ENCODE results near the gene CMTM7.

CMTM7 gene

GRCh38 chr3:32376115-32376514, 15.5 kb upstream of the CMTM7 start:
- TF ChIP-seq POLR2A (IDR thresholded peaks at IDR 0.05; ENCODE audit: extremely low read depth, insufficient read length) (no peak), MYC (IDR thresholded peaks at IDR 0.05; ENCODE audit: low read depth, low read length) (no peak), CTCF (IDR thresholded peaks at IDR 0.05; ENCODE audit: low read depth, low read length) (no peak), MAX (IDR thresholded peaks at IDR 0.05; ENCODE audit: low read depth, low read length) (no peak)
- H3K4me3 ChIP-seq (ENCODE audit: low read depth, low read length), result no peak overlapping the region
- no peak for DNase-seq (ENCODE audit: low read depth)

- TF ChIP-seq POLR2A (IDR thresholded peaks at IDR 0.05; ENCODE audit: extremely low read depth, insufficient read length) (no peak), MYC (IDR thresholded peaks at IDR 0.05; ENCODE audit: low read depth, low read length) (no peak), CTCF (IDR thresholded peaks at IDR 0.05; ENCODE audit: low read depth, low read length) (no peak), MAX (IDR thresholded peaks at IDR 0.05; ENCODE audit: low read depth, low read length) (no peak)
- H3K4me3 ChIP-seq (ENCODE audit: low read depth, low read length), result no peak overlapping the region
- no peak for DNase-seq (ENCODE audit: low read depth)
Observed at GRCh38 chr3:32379831-32380500, 11.7 kb upstream of the CMTM7 start.

- TF ChIP-seq POLR2A (IDR thresholded peaks at IDR 0.05; ENCODE audit: extremely low read depth, insufficient read length), result no peak
- TF ChIP-seq CTCF (IDR thresholded peaks at IDR 0.05; ENCODE audit: low read depth, low read length), result no peak
- no peak for TF ChIP-seq MAX (IDR thresholded peaks at IDR 0.05; ENCODE audit: low read depth, low read length)
- no peak for TF ChIP-seq MYC (IDR thresholded peaks at IDR 0.05; ENCODE audit: low read depth, low read length)
- DNase-seq (ENCODE audit: low read depth), result no peak
- H3K4me3 ChIP-seq (ENCODE audit: low read depth, low read length), result no peak overlapping the region
Observed at GRCh38 chr3:32381922-32382321, 9.7 kb upstream of the CMTM7 start.

- no peak for DNase-seq (ENCODE audit: low read depth)
- no peak overlapping the region for H3K4me3 ChIP-seq (ENCODE audit: low read depth, low read length)
- TF ChIP-seq MYC (IDR thresholded peaks at IDR 0.05; ENCODE audit: low read depth, low read length) (no peak), MAX (IDR thresholded peaks at IDR 0.05; ENCODE audit: low read depth, low read length) (no peak), POLR2A (IDR thresholded peaks at IDR 0.05; ENCODE audit: extremely low read depth, insufficient read length) (no peak), CTCF (IDR thresholded peaks at IDR 0.05; ENCODE audit: low read depth, low read length) (no peak)
Observed at GRCh38 chr3:32383136-32383711, 8.4 kb upstream of the CMTM7 start.

DNA sequence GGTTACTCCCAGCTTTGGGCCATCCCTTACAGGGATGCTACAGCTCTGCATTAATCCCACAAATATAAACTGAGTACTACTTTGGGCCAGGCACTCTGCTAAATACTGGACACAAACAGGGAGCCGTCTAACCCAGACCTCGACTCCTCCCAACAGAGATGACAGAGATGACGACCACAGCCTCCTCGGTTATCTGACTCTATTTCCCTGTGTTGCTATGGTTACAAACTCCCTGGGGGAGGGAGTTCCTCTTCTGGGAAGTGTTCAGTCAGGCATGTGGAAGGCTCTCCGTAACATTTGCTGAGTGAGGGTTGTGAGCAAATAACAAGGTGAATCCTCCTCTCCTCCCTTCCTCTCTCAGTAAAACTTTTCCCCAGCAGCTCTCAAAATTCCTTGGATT, 6.7 kb upstream of the CMTM7 start:
- no peak overlapping the region for H3K4me3 ChIP-seq (ENCODE audit: low read depth, low read length)
- DNase-seq (ENCODE audit: low read depth), result peak; percentile 54
- TF ChIP-seq POLR2A (IDR thresholded peaks at IDR 0.05; ENCODE audit: extremely low read depth, insufficient read length) (no peak), MAX (IDR thresholded peaks at IDR 0.05; ENCODE audit: low read depth, low read length) (no peak), MYC (IDR thresholded peaks at IDR 0.05; ENCODE audit: low read depth, low read length) (no peak), CTCF (IDR thresholded peaks at IDR 0.05; ENCODE audit: low read depth, low read length) (no peak)
